EH (cell line): Measurements from ENCODE around the gene ZBTB7C.

ENCODE experiments used
- DNase-seq: peaks from one replicate; pipeline ENCODE4 v3.0.0-alpha.2; 2015; ENCODE audit warnings: low read depth

Gene ZBTB7C

GRCh38 chr18:48354746-48355260 lies 54.4 kb downstream of the ZBTB7C start:
- DNase-seq = no peak

GRCh38 chr18:48352051-48352755 lies 57.0 kb downstream of the ZBTB7C start:
- DNase-seq = no peak

DNA sequence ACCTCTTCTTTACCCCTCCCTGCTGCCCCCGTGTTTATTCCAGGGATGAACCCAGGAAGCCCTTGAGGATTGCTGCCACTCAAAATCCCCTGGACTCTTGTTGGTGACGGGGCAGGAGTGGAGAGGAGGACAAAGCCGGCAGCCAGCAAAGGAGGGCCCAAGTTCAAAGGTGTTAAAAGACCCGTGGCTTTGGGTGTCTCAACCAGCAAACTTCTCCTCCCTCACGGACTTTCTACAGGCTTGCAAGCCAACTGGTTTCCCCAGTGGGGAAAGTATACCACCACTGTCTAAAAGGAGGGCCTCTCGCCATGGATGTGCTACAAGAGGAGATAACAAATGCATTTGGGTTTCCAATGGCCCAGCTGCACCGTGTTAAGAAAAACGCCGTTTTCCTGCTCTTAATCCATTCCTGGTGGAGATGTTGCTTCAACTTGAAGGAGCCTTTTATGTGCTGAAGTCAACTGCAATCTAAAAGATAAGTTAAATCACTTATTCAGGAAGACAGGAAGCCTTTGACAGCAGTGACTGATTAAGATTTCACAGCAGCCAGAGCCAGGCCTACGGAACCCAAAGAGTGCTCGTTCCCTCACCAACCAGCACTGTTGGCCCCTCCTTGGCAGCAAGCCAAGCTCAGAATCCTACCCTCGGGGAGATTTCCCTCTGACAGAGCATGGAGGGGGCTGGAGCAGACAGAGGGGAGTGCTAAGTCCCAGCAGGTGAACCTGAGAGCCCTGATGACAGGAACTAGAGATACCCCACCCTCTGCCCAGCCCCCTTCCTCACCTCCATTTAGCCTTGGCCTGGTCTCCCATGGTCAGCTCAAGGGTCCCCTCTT lies 57.8 kb downstream of the ZBTB7C start:
- no peak for DNase-seq

DNA sequence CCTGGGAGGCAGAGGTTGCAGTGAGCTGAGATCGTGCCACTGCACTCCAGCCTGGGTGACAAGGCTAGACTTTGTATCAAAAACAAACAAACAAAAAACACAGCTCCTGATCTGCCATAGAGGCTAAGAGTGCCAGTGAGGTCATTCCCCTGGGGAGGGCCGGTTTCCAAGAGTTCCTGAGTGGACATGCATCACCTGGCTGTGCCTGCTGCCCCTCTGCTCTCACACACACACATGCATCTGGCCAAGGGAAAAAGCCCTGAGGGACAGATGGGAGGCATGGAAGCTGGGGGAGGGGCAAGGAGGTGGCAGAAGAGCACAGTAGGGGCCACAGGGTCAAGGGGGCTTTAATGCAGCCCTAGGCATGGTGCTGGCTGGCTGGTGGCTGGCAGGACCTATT lies 60.4 kb downstream of the ZBTB7C start:
- DNase-seq = no peak

- DNase-seq = no peak
Observed at GRCh38 chr18:48347756-48348326, 61.3 kb downstream of the ZBTB7C start.

DNA sequence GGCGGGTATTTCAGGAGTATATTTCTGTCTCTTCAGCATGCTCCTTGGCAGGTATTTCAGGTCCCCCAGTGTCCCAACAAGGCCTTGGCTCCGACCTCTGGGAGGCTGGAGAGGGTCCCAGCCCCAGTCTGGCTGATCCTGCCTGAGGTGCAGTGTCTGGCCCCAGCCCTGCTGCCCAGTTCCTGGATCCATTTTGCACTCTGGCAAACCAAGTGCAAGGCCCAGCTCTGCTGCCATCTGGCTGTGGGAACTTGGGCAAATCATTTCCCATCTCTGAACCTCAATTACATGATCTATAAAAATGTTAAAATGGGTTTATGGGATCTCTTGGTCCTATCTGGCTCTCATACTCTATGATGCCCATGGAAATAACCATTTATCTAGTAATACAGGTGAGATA lies 63.6 kb downstream of the ZBTB7C start:
- DNase-seq = peak; percentile 45

- DNase-seq = no peak
Observed at GRCh38 chr18:48342581-48342980, 66.6 kb downstream of the ZBTB7C start.

DNA sequence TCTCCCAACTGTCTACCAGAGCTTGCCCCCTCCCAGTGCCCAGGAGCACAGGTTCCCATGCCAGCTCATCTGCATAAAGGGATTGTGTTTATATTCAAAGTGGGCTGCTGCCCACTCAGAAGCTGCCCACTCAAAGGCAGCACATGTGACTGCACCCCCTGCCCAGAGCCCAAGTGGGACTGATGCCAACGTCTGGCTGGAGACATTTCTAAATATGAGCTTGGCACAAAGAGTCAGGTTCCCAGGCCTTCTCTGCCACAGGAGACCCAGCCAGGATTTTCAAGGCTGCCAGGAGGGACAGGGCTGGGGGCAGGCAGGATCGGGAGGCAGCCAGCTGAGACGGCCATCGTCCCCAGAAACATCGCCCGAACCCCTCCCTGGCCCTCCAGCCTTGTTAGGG lies 67.1 kb downstream of the ZBTB7C start:
- no peak for DNase-seq

DNA sequence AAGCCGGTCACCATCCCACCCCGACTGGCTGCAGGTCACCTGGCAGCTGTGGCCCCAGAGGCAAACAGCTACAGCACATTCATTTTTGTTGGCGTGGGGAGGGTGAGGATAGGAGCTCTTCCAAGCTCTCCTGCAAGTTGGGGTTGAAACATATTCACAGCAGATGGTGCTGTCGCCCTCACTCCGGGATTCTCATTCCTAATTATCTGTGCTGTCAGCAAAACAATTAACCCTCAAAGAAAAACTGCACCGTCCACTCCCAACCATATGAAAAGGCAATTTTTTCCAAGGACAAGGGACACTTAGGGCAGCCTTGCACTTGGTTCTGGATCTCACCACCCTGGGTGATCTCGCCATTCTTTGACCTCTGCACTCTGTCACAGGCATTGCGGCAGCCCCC lies 68.6 kb downstream of the ZBTB7C start:
- DNase-seq = no peak

DNA sequence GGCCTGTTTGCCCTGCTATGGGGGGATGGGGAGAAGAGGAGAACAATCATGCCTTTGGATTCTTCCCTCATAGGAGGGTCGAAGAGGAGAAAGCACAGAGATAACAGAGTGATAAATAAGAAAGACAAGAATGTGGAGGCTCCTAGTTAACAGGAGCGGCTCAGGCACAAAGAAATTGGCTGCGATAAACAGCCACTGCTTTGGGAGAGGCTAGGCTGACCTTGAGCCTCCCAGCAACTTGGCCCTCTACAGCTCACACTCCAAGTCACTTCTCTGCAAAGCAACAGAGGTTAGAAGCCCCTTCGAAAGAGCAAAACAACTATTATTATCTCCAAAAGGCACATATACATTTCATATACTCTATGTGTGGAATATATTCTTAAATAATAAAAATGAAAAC lies 69.5 kb downstream of the ZBTB7C start:
- DNase-seq = no peak

DNA sequence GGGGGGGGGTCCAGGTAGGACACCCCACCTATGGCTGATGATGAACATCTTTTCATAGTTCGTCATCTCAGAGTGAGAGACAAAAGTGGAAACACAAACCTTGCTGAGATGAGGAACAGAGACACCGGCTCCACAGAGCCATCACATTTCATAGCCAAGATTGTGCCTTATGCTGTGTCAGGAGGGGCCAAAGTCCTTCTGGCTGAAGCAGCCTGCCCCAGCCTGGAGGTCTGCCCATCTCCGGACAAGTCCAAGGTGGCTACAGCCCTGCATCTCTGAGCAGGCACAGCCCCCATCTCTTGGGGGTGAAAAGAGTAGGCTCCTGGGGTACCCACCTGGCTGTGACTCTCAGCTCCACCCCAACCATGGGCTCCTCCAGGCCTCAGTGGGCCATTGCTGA lies 70.3 kb downstream of the ZBTB7C start:
- DNase-seq = no peak

GRCh38 chr18:48337053-48337452 lies 72.1 kb downstream of the ZBTB7C start:
- DNase-seq = no peak

- DNase-seq = no peak
Observed at GRCh38 chr18:48336332-48336731, 72.9 kb downstream of the ZBTB7C start.

DNA sequence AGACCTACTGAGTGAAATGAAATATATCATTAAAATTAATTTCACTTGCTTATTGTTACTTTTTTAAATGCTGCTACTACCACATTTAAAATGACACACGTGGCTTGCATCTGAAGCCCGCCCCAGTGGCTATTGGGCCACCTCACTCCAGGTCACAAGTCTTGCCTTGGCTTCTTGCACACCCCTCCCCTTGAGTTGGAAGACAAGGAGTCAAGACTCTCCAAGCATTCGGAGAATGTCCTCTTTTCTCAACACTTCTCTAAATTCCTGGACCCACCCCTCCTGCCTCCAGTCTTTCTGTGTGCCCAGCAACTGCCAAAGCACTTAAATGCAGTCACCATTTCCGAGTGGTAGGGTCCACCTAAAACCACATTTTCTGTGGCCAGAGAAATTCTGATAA lies 73.4 kb downstream of the ZBTB7C start:
- DNase-seq = no peak

DNA sequence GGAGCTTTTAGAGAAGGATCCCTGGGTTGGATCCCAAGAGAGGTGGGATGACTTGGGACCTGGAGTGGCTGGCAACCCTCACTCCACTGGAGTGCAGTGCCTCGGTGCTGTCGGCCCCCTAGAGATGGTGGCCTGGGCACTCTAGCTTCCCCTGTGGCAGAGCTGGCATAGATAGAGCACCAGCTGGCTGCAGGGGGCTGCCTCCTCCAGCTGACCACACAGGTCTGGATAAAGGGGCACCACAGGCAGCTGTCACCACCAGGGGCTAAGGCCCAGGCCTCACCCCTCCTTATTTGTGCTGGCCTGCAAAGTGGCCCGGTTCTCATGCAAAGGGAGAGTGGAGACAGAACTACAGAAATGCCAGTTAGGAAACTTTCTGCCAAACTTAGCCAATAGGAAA lies 74.3 kb downstream of the ZBTB7C start:
- no peak for DNase-seq

DNA sequence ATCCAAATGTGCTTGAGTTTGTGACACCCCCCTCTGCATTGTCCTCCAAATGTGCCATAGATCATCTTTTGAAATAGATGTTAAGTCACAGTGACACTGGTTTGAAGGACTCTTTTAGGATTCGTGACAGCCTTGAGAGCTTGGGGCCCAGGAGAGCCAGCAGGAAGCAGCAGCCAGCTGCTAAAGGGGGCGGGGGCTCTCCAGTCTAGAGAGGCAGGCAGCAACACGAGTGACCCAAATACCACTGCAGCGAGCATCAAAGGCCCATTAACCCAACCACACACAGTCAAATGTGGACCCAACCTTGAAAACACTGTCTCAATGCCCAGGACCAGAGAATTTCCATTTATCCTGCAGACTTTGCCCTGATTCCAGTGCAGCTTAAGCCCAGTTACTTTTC lies 75.6 kb downstream of the ZBTB7C start:
- DNase-seq = no peak

GRCh38 chr18:48330016-48330991 lies 78.9 kb downstream of the ZBTB7C start:
- peak; percentile 89 for DNase-seq

DNA sequence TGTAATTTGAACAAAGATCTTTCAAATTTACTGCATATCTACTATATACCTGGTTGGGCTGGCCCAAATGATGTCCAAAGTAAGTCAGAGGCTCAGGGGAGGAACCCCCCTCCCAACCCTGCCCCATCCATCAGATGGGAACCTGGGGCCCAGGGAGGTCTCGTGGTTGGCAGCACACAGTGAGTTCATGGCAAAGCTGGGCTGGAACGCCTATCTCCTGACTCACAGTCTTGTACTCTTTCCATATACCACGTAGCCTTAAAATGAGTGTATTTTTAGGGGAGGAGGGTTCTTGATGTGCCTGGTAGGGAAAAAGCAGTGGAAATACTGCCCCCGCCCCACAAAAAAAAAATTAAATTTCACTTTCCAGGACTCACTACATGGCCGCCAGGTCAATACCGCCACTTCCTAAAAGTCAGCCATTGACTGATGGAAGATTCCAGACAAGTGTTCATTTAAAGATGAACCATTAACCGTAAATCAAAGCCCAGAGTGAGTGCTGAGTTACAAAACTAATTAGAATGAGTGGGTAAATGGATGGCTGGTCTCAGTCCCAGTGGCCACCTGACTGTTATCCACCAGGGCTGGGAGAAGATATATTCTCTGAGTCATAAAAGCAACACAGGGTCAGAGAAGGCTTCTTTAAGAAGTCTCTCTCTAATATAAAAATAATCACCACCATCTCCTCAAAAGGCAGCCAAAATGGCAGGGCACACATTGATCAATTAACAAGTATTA lies 80.5 kb downstream of the ZBTB7C start:
- DNase-seq = peak; percentile 68

GRCh38 chr18:48326901-48327675 lies 82.1 kb downstream of the ZBTB7C start:
- peak; percentile 59 for DNase-seq

DNA sequence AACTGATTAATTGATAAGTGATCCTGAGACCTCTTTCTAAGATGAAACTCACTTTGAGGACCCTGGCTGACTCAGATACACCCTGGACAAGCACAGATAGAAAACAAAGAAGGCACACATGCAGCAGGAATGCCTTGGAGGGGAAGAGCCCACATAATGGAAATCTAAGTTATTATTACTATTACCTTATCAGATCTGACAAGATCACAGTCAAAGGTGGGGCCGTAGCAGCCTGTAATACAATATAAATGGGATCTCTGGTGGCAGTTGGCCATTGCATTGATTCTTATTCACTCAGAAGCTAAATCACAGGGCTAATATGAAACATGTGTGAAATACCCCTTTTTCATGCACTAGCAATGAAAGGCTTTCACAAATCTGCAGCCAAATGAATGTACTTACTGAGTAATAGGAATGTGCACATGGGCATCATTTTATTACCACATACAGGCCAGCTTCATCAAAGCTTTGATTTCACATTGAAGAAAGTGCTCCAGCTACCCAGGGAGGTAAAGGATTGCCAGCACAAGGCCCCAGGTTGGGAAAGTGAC lies 84.0 kb downstream of the ZBTB7C start:
- DNase-seq = no peak
